Cortex of kidney (tissue), 1 donor: ENCODE measurements around the gene CPT1A.

Experiments used
- DNase-seq: peaks from one replicate; lab custom pipeline; 2025; lab: John Stamatoyannopoulos, UW

CPT1A gene

DNA sequence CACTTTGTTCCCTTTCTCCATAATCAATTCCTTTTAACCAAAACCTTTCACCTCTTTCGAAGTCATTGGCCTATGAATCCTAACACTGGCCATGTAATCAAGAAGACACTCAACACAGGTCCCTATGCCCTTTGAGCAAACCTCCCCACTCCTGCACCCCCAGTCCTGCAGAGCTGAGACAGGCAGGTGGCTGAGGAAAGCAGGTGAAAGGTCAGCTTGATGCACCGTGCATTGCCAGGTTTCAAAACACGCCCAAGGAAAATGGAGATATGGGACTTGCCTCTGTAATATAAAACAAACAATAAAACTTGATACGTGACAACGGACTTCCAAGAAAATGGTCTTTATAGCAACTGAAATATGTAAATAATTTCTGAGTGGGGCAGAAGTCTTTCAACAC, 10.6 kb downstream of the CPT1A start:
- no peak for DNase-seq

DNA sequence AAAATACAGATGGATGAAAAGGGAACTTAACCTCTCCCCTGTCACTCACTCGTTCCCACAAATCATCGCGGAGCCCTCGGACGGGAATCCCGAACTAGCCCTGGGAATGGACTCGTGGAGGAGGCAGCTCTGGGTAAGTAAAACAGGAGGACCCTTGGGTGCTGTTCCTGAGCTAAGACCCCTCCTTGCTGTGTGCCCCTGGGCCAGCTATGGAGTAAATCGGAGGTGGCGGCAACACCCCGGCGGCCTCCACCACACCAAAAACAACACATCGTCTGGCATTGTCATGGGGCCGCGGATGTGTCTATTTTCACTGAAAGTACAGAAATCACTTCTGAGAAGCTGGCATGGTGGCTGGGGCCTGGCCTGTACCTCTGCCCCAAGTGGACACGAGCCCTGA, 12.1 kb downstream of the CPT1A start:
- no peak for DNase-seq

DNA sequence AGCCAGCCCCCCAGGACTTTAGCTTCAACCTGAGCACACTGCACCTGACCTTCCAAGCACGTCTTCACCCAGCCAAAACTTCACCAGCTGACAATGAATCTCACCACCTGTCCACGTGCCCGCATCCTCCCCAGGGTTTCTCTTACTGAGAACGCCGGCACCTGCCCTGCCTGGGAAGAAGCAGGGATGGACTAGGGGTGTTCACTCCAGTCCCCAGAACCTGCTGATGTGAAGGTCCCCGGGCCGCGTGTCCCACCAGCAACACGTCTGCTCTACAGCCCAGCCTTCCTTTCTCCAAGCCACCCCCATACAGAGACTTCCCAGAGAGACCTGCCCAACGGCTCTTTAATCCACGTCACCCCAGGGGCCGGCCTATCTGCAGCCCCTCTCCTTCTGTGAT, 12.8 kb downstream of the CPT1A start:
- DNase-seq = no peak

DNA sequence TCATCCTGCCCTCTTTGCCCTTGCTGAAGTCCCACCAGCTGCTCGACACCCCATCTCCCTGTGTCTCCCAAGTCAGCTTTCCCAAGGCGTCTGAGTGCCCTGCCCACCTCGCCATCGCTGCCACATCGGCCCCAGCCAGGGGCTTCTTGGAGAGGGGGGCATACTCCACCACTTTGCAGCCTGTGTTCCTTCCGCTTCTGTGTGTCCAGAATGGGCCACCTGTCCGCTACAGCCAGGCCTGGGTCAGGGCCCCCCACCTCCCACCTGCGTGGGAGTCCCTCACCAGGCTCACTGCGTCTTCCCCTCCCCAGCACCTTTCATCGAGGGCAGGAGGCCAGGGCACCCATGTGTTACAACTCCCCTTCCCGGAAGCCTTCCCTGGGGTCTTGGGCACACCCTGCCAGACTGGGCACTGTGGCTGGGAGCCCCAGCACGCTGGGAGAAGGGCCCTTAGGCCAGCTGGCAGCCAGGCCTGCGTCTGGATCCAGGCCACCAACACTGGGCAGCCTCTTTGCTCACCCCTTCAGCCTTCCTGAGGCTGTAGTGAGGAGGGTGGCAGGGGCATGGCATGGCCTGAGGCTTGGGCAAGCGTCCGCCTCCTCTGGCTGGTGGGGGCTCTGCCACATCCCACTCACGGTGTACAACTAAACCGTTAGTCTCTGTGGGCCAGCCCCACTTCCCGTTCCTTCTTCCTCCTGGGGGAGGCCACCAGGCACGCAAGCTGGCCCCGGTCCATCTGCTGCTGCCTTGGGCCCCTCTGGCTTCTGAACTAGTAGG, 13.4 kb downstream of the CPT1A start:
- no peak for DNase-seq

DNA sequence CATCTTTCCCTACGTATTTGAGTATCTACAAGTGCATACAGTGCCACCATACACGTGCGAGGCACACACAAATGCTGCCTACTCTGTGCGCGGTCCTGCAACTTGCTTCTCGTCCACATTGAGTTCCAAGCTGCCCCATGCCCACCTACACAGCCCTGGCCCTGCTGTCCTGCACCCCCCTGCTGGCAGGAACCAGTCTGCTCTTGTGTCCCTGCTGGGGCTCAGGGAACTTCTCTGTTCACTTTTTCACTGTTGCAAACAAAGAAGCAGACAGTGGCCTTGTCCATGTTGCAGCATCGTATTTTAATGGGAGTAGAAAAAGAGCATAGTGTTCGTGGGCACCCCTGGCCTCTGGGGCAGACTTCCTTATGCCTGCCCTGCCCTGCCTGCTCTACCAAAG, 14.0 kb downstream of the CPT1A start:
- no peak for DNase-seq

DNA sequence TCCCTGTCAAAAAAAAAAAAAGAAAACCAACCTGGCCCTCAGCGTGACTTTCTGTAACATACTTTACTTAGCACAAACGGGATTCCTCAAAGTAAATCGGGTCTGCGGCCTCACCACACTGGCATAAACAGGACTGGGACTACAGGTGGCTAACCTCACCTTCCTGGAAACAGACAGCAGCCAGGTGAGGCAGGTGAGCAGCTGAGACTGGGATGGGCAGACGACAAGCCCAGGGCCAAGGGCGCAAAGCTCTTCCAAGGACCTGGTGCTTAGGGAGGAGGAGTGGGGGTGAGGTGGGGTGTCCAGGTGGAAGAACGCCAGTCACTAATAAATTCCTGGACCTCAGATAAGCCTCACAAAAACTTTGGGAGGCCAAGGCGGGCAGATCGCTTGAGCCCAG, 15.0 kb downstream of the CPT1A start:
- no peak for DNase-seq

DNA sequence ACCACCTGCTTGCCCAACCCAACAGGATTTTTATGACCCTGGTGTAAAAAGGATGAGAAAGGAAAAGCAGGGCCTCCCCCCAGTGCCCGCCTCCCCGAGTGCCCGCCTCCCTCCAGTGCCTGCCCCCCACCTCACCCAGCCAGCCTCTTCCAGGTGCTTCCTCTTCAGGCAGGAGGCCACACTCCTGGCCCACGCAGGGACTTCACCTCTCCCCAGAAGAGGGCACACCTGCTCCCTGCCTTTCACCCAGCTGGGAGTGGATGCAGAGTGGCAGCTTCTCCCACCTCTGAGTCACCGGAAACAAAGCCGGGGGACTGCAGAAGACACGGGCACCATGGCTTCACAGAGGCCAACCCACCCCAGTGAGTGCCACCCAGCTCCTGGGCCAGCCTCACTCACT, 16.1 kb downstream of the CPT1A start:
- no peak for DNase-seq

DNA sequence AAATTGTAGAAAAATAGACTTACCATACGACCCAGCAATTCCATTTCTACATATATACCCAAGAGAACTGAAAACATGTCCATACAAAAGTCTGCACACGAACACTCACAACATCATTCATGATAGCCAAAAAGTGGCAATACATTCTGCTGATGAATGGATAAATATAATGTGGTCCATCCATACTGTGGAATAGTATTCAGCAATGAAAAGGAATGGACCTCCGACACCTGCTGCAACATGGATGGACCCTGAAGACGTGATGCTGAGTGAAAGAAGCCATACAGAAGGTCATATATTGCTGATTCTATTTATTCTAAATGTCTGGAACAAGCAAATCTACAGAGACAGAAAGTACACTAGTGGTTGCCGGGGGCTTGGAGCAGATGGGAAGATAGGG, 19.2 kb downstream of the CPT1A start:
- DNase-seq = no peak

DNA sequence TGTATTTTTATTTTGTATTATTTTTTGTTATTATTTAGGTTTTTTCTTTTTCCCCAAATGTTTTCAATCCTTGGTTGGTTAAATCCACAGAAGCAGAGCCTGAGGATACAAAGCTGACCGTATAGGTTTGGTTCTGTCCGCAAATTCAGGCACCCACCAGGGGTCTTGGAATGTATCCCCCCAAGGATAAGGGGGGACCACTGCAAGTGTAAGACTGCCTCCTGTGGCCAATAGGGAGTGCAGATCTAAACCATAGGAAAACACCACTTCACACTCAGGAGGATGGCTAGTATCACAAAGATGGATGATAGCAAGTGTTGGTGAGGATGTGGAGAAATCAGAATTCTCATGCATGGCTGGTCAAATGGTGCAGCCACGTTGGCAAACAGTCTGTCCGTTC, 20.0 kb downstream of the CPT1A start:
- no peak for DNase-seq

DNA sequence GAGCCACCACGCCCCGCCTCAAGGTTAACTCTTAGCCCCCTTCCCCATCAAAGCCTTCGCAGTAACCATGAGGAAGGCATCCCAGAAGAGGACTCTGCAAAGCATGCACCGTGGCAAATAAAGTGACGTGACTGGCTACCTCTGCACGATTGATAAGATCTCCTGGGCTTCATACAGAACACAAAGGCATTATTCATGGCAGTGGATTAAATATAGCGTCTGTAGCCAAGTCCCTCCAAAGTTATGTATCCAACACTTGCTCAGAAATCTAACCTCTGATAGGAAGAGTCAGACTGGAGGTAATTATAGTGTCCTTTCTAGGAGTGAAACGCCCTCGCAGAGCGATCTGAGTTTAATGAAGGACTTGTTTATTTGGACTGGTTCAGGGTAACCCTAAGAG, 22.4 kb downstream of the CPT1A start:
- no peak for DNase-seq

DNA sequence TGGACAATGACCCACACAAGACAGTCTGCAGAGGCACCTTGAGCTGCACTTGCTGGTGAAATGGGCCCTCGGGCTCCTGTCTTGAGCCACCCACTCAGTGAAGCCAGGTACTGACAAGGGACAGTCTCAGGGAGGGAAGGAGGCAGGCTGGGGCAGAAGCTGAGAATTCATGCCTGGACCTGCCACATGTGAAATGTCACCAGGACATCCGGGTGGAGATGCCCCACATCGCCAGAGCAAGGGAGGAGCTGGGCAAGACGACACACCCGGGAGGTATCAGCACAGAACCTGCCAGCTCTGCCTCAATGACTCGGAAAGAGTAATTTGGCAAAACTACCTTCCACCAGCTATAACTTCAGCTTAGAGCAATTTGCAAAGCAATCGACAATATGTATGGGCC, 23.5 kb downstream of the CPT1A start:
- no peak for DNase-seq

DNA sequence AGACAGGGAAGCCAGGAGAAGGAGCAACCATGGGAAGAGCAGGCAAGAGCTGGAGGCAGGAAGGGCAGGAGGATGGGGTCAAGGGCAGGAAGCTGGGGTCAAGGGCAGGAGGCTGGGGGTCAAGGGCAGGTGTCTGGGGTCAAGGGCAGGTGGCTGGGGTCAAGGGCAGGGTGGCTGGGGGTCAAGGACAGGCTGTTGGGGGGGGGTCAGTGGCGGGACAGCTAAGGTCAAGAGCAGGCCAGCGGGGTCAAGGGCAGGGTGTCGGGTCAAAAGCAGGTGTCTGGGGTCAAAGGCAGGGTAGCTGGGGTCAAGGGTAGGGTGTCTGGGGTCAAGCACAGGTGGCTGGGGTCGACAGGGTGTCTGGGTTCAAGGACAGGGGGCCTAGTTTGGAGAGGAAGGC, 24.2 kb downstream of the CPT1A start:
- no peak for DNase-seq

DNA sequence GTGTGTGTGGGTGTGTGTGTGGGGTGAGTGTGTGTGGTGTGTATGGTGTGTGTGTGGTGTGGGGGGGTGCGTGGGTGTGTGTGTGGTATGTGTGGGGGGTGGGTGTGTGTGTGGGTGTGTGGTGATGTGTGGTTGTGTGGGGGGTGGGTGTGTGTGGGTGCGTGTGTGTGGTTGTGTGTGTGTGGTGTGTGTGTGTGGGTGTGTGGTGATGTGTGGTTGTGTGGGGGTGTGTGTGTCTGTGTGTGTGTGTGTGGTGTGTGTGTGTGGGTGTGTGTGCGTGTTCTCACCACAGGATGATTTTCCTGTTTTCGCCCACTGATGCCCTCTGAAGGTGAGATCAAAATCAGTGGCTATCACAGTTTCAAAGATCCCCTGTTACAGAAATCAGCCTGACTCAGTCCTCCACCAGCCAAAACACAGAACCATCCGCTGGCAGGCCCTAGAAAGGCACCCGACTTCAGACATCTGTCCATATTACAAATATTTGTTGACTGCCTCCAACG, 24.7 kb downstream of the CPT1A start:
- DNase-seq = no peak

DNA sequence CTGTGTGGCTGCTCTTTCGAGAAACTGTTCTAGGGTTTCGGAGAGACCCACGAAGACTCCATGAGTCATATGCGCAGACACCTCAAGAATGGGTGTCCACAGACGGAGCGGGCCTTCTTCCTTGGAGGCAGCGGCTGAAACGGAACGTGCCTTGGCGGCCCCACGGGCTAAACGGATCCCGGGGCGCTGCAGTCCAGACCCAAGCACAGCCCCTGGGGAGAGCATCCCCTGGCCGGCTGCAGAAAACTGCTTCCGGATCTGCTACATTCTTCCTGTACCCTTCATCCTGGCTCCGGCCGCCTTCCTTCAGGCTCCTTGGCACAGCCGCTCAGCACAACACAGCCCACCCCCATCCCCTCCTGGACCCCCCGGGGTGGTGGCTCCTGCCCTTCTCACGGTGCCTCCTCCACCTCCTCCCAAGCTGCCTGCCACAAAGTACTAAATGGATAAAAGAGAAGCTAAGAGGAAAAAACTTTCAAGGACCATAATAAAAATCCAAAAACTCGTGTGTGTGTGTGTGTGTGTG, 25.4 kb downstream of the CPT1A start:
- no peak for DNase-seq

DNA sequence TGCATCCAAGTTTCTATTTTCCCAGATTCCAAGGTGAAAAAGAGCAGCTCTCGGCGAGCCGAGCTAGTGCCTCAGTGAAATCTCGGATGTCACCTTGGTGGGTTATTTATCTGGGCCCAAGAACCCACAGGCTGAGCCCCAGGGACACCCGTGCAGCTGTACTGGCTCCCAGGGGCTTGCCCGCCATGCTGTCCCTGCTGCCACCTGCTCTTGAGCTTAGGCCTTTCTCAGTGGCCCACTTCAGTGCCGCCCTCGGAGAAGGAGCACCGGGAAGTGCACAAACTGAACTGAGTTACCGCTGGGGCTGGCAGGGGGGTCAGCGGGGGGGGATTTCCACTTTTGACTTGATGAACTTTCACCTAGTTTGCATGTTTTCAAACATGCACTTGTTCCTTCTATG, 27.9 kb downstream of the CPT1A start:
- no peak for DNase-seq

DNA sequence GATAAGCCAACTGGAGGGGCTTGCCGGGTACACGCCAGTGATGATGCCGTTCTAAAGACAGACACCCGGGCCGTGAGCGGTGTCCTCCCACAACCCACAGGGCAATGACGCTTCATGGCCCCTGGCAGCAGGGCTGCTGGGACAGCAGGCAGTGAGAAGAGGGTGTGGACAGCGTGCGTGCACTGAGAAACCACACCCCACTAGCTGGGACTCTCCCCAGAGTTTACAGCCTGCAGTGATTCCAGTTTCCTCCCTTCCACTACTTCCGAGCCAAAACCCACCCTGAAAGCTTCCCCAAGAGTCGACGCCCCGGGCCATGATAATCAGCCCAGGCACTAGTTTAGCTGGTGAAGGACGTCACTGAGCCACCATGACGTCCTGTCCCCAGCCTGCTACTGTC, 29.2 kb downstream of the CPT1A start:
- DNase-seq = no peak

DNA sequence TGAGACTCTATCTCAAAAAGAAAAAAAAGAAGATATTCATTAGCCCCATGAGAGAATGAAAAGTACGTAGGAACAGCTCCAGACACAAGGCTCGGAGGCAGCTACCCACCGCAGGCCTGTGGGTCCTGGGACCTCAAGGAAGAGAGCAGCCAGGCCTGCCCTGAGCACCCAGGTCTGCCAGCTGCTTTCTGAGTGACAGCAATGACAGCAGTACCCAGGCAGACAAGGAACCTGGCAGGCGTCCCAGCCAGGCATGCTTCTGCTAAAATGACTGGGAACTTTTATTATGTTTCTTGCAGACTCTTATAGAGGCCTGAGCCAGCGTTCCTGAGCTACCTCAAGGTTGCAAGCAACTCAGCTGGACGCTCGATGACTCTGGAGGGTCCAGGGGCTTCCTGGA, 31.6 kb downstream of the CPT1A start:
- no peak for DNase-seq

DNA sequence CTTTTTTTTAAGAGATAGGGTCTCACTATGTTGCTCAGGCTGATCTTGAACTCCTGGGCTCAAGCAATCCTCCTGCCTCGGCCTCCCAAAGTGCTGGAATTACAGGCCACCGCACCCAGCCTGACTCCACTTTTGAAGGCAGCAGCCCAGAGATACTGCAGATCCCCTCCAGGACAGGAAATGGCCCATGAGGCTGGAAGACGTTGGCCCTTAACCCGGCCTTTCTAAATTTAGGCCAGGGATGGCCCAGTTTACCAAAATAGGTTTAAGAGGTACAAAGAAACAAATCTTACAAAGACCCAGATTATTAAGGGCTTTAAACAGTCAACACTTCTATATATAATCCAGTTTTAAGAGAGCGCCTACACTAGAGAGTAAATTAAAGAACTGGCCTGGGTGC, 32.2 kb downstream of the CPT1A start:
- DNase-seq = no peak

DNA sequence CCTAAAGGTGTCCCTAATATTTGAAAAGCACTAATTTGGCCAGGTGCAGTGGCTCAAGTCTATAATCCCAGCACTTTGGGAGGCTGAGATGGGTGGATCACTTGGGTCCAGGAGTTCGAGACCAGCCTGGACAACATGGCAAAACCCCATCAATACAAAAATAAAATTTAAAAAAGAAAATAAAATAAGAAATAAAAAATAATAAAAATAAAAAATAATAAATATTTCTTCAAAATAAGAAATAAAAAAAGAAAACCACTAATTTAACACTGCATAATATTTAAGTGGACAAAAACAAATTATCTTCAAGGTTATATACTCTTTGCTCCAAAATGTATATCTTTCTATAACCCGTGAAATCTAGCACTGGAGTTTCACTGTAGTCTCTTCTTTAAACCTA, 32.9 kb downstream of the CPT1A start:
- DNase-seq = no peak

DNA sequence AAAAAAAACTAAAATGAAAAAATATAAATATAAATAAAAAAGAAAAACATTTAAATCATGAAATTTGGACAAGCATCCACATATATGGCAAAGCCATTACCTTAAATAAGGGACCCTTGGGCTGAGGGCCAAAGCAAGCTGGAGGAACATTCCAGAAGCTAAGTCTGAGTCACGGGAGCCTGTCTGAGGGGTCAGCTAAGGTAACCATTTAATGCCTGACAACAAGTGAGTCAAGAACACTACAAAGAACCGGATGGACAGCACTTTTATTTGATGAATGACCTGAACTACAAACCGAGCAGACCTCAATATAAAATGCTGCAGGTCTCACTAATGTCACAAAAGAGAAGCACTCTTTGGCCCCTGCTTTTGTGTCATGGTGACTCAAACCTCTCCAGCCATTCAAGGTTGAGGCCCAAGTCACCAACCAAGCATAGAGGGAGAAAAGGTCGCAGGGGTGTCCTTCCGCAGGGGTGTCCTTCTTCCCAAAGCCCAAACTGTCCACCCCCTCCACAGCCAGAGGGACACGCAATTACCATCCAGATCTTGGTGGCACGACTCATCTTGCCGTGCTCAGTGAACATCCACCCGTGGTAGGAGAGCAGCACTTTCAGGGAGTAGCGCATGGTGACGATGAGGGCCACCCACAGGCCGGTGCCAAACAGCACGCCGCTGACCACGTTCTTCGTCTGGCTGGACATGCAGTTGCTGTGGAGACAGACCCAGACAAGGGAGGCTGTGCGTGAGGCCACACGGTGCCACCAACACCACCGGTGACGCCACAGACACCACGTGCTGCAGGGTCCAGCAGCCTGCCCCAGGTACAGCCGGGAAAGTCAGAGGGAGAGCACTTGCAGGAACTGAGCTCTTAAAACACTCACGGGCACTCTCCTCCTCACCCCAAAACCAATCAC, 34.5 kb downstream of the CPT1A start:
- no peak for DNase-seq

DNA sequence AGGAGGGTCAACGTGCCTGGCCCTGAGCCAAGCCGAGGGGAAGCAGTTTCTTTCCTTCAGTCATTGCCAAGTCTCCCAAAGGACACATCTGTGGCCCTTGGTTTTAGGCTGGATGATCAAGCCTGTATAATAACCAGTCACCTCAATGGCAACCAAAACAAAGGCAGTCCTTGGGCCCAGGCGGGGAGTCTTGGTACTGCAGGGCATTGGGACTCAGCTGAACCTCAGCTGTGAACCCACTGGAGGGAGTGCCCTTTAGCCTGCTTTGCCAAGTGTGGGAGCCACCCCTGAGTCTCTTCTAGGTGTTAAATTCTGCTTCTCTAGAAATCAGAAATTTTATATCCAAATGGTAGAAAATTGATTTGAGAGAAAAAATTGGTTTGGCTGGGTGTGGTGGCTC, 36.9 kb downstream of the CPT1A start:
- no peak for DNase-seq

DNA sequence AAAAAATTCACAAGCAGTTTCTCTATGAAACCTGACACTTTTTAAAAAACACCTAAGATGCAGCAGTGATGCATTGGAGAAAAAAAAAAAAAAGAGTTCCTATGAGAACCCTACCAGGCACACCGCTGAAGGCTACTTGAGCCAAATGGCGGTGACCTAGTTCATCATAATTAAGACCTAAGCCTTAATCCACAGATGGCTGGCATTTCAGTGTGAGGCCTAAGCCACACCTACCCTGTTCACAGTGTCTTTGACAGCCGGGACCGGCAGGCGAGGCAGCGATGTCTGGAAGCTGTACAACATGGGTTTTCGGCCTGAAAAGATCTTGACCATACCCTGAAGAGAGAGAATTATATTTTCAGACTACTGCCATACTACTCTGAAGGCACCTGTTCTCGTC, 38.0 kb downstream of the CPT1A start:
- DNase-seq = no peak

DNA sequence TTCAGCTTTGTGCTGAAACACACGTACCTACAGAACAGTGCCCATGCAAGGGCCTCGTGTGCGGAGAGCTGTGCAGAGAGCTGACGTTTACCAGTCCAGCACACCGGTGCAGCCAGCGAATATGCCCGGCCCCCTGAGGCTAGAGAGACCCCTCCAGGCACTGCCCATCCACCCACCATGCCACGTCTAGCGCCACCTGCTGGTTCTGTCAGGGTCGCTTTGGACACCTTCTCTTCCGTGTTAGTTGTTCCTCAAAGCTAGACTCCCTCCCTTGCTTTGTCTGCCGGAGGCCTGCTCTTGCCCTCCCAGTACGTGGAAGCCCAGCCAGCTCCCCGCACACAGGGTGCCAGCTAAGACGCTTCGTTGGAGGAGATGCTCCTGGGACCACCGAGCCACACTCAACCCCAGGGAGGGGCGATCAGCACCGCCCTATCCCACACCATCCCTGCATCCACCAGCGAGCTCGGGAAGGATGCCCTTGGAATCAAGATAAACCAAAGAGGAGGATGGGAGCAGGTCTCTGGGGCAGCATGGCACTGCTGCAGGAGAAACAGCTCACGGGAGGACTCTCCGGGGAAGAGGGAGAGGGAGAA, 43.4 kb downstream of the CPT1A start:
- no peak for DNase-seq
